ENCODE data around the gene NKPD1. TPM values are rescaled to one million over a fixed set of nuclear protein-coding genes. Genes with fewer than 3 reads are reported as not detected.

The NKPD1 gene
- total and polyA plus RNA-seq, 2 experiments from 2014 or later: 2.9 to 3.3 TPM

GRCh38 chr19:45115809-45116615 is 44.8 kb downstream of the NKPD1 start:
- H3K27me3 ChIP-seq: no peaks in the 10 kb centered on the region
- H3K9me3 ChIP-seq (ENCODE audit: low read depth): no peaks in the 10 kb centered on the region
- H3K36me3 ChIP-seq: no peaks in the 10 kb centered on the region
- peak overlapping the region; percentile 10 for H3K27ac ChIP-seq
- no peak for TF ChIP-seq CTCF (IDR thresholded peaks at IDR 0.05; ENCODE audit: low read depth, low read length)
- peaks cover 9% of the 10 kb centered on the region for H3K4me1 ChIP-seq (ENCODE audit: low read depth)
- no peak overlapping the region for H3K4me3 ChIP-seq
- no peak for DNase-seq (ENCODE audit: low read depth in 1 of 2, low spot score in 1 of 2)

GRCh38 chr19:45114116-45114515 is 46.7 kb downstream of the NKPD1 start:
- Histone ChIP-seq H3K4me3 (no peak overlapping the region), H3K9me3 (ENCODE audit: low read depth) (no peaks in the 10 kb centered on the region), H3K36me3 (no peaks in the 10 kb centered on the region), H3K4me1 (ENCODE audit: low read depth) (peaks cover 9% of the 10 kb centered on the region), H3K27ac (no peak overlapping the region), H3K27me3 (no peaks in the 10 kb centered on the region)
- DNase-seq (ENCODE audit: low read depth in 1 of 2, low spot score in 1 of 2): no peak
- no peak for TF ChIP-seq CTCF (IDR thresholded peaks at IDR 0.05; ENCODE audit: low read depth, low read length)

- Histone ChIP-seq H3K4me1 (ENCODE audit: low read depth) (peaks cover 9% of the 10 kb centered on the region), H3K27me3 (no peaks in the 10 kb centered on the region), H3K9me3 (ENCODE audit: low read depth) (no peaks in the 10 kb centered on the region), H3K4me3 (no peak overlapping the region), H3K27ac (no peak overlapping the region), H3K36me3 (no peaks in the 10 kb centered on the region)
- no peak for TF ChIP-seq CTCF (IDR thresholded peaks at IDR 0.05; ENCODE audit: low read depth, low read length)
- no peak for DNase-seq (ENCODE audit: low read depth in 1 of 2, low spot score in 1 of 2)
These were observed 47.2 kb downstream of the NKPD1 start for GRCh38 chr19:45113628-45114027.

DNA sequence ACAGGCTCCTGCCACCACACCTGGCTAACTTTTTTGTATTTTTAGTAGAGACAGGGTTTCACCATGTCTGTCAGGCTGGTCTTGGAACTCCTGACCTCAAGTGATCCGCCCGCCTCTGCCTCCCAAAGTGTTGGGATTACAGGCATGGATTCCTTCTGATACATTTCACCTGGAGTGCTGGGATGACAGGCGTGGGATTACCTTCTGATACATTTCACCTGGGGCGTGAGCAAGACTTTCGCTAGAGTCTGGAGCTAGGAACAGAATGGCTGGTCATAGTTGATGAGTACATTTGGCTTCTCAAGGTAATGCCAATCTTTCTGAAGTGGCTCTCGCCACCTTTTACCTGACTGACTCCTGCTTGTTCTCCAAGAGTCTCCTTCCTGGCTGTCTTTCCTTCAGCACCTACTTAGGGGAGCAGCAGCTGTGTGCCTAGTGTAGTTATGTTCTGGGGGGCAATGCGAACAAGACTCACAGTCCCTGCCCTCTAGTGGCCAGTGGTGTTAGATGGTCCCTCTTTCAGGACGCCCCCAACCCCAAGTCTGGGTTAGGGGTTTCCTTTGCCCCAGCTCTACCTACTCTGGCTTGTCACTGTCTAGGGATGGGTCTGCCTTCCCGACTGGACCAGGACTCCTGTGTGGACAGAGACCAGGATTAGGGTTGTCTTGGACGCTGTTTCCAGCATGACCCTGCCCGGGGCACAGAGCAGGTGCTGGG is 48.5 kb downstream of the NKPD1 start:
- no peak for TF ChIP-seq CTCF (IDR thresholded peaks at IDR 0.05; ENCODE audit: low read depth, low read length)
- Histone ChIP-seq H3K27ac (no peak overlapping the region), H3K4me3 (no peak overlapping the region), H3K4me1 (ENCODE audit: low read depth) (peaks cover 4% of the 10 kb centered on the region), H3K27me3 (no peaks in the 10 kb centered on the region), H3K36me3 (no peaks in the 10 kb centered on the region), H3K9me3 (ENCODE audit: low read depth) (no peaks in the 10 kb centered on the region)
- no peak for DNase-seq (ENCODE audit: low read depth in 1 of 2, low spot score in 1 of 2)

Other genes with a start within 250 kb of the NKPD1 start
- 13.0 and 27.1 TPM in 2 replicates for gene APOC1, start 246.4 kb downstream of the NKPD1 start, total RNA-seq
- gene APOC1, start 246.4 kb downstream of the NKPD1 start, polyA plus RNA-seq: 20.1 and 22.7 TPM in 2 replicates
- gene APOC4, start 218.7 kb downstream of the NKPD1 start, total RNA-seq: not detected in 2 replicates
- gene APOC4, start 218.7 kb downstream of the NKPD1 start, polyA plus RNA-seq: not detected in 2 replicates
- not detected in 2 replicates for gene APOC2, start 214.9 kb downstream of the NKPD1 start, total RNA-seq
- gene APOC2, start 214.9 kb downstream of the NKPD1 start, polyA plus RNA-seq: 0.98 TPM in 1 of 2 replicates, not detected in the other
- 59.6 and 76.4 TPM in 2 replicates for gene CLPTM1, start 205.6 kb downstream of the NKPD1 start, total RNA-seq
- 48.2 and 71.4 TPM in 2 replicates for gene CLPTM1, start 205.6 kb downstream of the NKPD1 start, polyA plus RNA-seq
- 3.1 TPM in 2 replicates for gene RELB, start 159.5 kb downstream of the NKPD1 start, total RNA-seq
- 1.3 and 2.3 TPM in 2 replicates for gene RELB, start 159.5 kb downstream of the NKPD1 start, polyA plus RNA-seq
- 45.5 and 149 TPM in 2 replicates for gene CLASRP, start 121.9 kb downstream of the NKPD1 start, total RNA-seq
- 35.5 and 41.7 TPM in 2 replicates for gene CLASRP, start 121.9 kb downstream of the NKPD1 start, polyA plus RNA-seq
- 0.85 and 3.4 TPM in 2 replicates for gene ZNF296, start 84.5 kb downstream of the NKPD1 start, total RNA-seq
- 1.6 and 3.5 TPM in 2 replicates for gene ZNF296, start 84.5 kb downstream of the NKPD1 start, polyA plus RNA-seq
- gene GEMIN7, start 81.7 kb downstream of the NKPD1 start, total RNA-seq: 30.3 and 64.2 TPM in 2 replicates
- gene GEMIN7, start 81.7 kb downstream of the NKPD1 start, polyA plus RNA-seq: 77.9 and 81.3 TPM in 2 replicates
- 51.8 and 64.9 TPM in 2 replicates for gene PPP1R37, start 67.8 kb downstream of the NKPD1 start, total RNA-seq
- 11.8 and 12.4 TPM in 2 replicates for gene PPP1R37, start 67.8 kb downstream of the NKPD1 start, polyA plus RNA-seq
- gene TRAPPC6A, start 17.3 kb upstream of the NKPD1 start, total RNA-seq: 67.4 and 123 TPM in 2 replicates
- gene TRAPPC6A, start 17.3 kb upstream of the NKPD1 start, polyA plus RNA-seq: 155 and 227 TPM in 2 replicates
- 4.8 and 6.5 TPM in 2 replicates for gene BLOC1S3, start 17.8 kb upstream of the NKPD1 start, total RNA-seq
- 8.2 and 9.6 TPM in 2 replicates for gene BLOC1S3, start 17.8 kb upstream of the NKPD1 start, polyA plus RNA-seq
- 2.0 and 2.2 TPM in 2 replicates for gene EXOC3L2, start 84.4 kb upstream of the NKPD1 start, total RNA-seq
- gene EXOC3L2, start 84.4 kb upstream of the NKPD1 start, polyA plus RNA-seq: 1.5 and 5.2 TPM in 2 replicates
- 65.3 and 135 TPM in 2 replicates for gene MARK4, start 90.3 kb upstream of the NKPD1 start, total RNA-seq
- gene MARK4, start 90.3 kb upstream of the NKPD1 start, polyA plus RNA-seq: 21.0 and 42.0 TPM in 2 replicates
- 406 and 481 TPM in 2 replicates for gene CKM, start 161.9 kb upstream of the NKPD1 start, total RNA-seq
- 441 and 529 TPM in 2 replicates for gene CKM, start 161.9 kb upstream of the NKPD1 start, polyA plus RNA-seq
- gene KLC3, start 179.8 kb upstream of the NKPD1 start, total RNA-seq: 2.4 and 4.0 TPM in 2 replicates
- gene KLC3, start 179.8 kb upstream of the NKPD1 start, polyA plus RNA-seq: 1.8 and 3.7 TPM in 2 replicates
- 45.4 and 69.1 TPM in 2 replicates for gene ERCC2, start 209.6 kb upstream of the NKPD1 start, total RNA-seq
- gene ERCC2, start 209.6 kb upstream of the NKPD1 start, polyA plus RNA-seq: 19.2 and 28.2 TPM in 2 replicates
- gene PPP1R13L, start 244.1 kb upstream of the NKPD1 start, total RNA-seq: 49.7 and 118 TPM in 2 replicates
- 39.5 and 54.1 TPM in 2 replicates for gene PPP1R13L, start 244.1 kb upstream of the NKPD1 start, polyA plus RNA-seq
- 6.5 and 17.8 TPM in 2 replicates for gene POLR1G, start 245.7 kb upstream of the NKPD1 start, total RNA-seq
- gene POLR1G, start 245.7 kb upstream of the NKPD1 start, polyA plus RNA-seq: 6.0 and 6.6 TPM in 2 replicates